Nephron (organoid): ENCODE data around the gene ASB5.

ENCODE experiments used
- H3K27ac Mint-ChIP-seq, 3 experiments: 2 replicates each; pipeline ENCODE4 v1.8.0; 2020; ENCODE audit warnings: mixed read lengths in 3 of 3, mild to moderate bottlenecking in 2 of 3, moderate library complexity in 1 of 3
- H3K27me3 Mint-ChIP-seq: 2 replicates; pipeline ENCODE4 v1.8.0; 2021; ENCODE audit warnings: low read depth, mild to moderate bottlenecking, moderate library complexity, mixed read lengths
- H3K36me3 Mint-ChIP-seq: 2 replicates; pipeline ENCODE4 v1.8.0; 2020; ENCODE audit warnings: low read depth, mixed read lengths
- H3K4me1 Mint-ChIP-seq: 2 replicates; pipeline ENCODE4 v1.8.0; 2020; ENCODE audit warnings: mixed read lengths
- H3K4me3 Mint-ChIP-seq, 3 experiments: 2 replicates each; pipeline ENCODE4 v1.8.0; 2020; ENCODE audit warnings: mild to moderate bottlenecking in 3 of 3, mixed read lengths in 3 of 3, moderate library complexity in 2 of 3
- H3K9me3 Mint-ChIP-seq: 2 replicates; pipeline ENCODE4 v1.8.0; 2020; ENCODE audit warnings: mixed read lengths
- CTCF ChIP-seq, 3 experiments: fragments of 200-600 bp; sonication (generic); IDR thresholded peaks; one replicate each; pipeline ENCODE4 v1.5.0; 2021; ENCODE audit warnings: antibody characterized with exemption in 3 of 3; ENCODE audit not compliant: unreplicated experiment in 3 of 3

Gene ASB5

GRCh38 chr4:176307666-176307930 is 38.6 kb upstream of the ASB5 start:
- Mint-ChIP-seq H3K4me3 (no peak overlapping the region), H3K4me1 (no peaks in the 10 kb centered on the region), H3K9me3 (no peaks in the 10 kb centered on the region), H3K36me3 (no peaks in the 10 kb centered on the region), H3K27me3 (peaks cover 5% of the 10 kb centered on the region), H3K27ac (peak overlapping the region; percentile 4 to 89 (median 78))
- TF ChIP-seq CTCF (IDR thresholded peaks at IDR 0.05; ENCODE audit: unreplicated experiment in 3 of 3): no peak

- Mint-ChIP-seq H3K27ac (peak overlapping the region; percentile 4 to 89 (median 78)), H3K4me3 (no peak overlapping the region), H3K9me3 (no peaks in the 10 kb centered on the region), H3K4me1 (no peaks in the 10 kb centered on the region), H3K36me3 (no peaks in the 10 kb centered on the region), H3K27me3 (peaks cover 5% of the 10 kb centered on the region)
- no peak for TF ChIP-seq CTCF (IDR thresholded peaks at IDR 0.05; ENCODE audit: unreplicated experiment in 3 of 3)
Observed at GRCh38 chr4:176306837-176307665, 38.0 kb upstream of the ASB5 start.

- H3K4me1 Mint-ChIP-seq: no peaks in the 10 kb centered on the region
- no peaks in the 10 kb centered on the region for H3K9me3 Mint-ChIP-seq
- no peak overlapping the region for H3K4me3 Mint-ChIP-seq
- TF ChIP-seq CTCF (IDR thresholded peaks at IDR 0.05; ENCODE audit: unreplicated experiment in 3 of 3): no peak
- no peaks in the 10 kb centered on the region for H3K36me3 Mint-ChIP-seq
- no peak overlapping the region for H3K27ac Mint-ChIP-seq
- peaks cover 5% of the 10 kb centered on the region for H3K27me3 Mint-ChIP-seq
Observed at GRCh38 chr4:176303938-176304337, 34.9 kb upstream of the ASB5 start.

- no peaks in the 10 kb centered on the region for H3K4me1 Mint-ChIP-seq
- H3K27me3 Mint-ChIP-seq: peaks cover 5% of the 10 kb centered on the region
- H3K9me3 Mint-ChIP-seq: no peaks in the 10 kb centered on the region
- H3K36me3 Mint-ChIP-seq: no peaks in the 10 kb centered on the region
- H3K27ac Mint-ChIP-seq: no peak overlapping the region
- H3K4me3 Mint-ChIP-seq: no peak overlapping the region
- TF ChIP-seq CTCF (IDR thresholded peaks at IDR 0.05; ENCODE audit: unreplicated experiment in 3 of 3): no peak
Observed at GRCh38 chr4:176302283-176303275, 33.6 kb upstream of the ASB5 start.

- Mint-ChIP-seq H3K4me3 (no peak overlapping the region), H3K9me3 (no peaks in the 10 kb centered on the region), H3K27ac (no peak overlapping the region), H3K27me3 (peaks cover 5% of the 10 kb centered on the region), H3K4me1 (no peaks in the 10 kb centered on the region), H3K36me3 (no peaks in the 10 kb centered on the region)
- no peak for TF ChIP-seq CTCF (IDR thresholded peaks at IDR 0.05; ENCODE audit: unreplicated experiment in 3 of 3)
Observed at GRCh38 chr4:176300565-176300964, 31.5 kb upstream of the ASB5 start.
